Astrocyte of the hippocampus (primary cell): ENCODE data around the gene YAE1.
A peak's percentile ranks its signal among the peaks of the same experiment; 100 is the strongest.
"Not testable (repeated sequence)": the region's sequence is repeated elsewhere in the genome, so short reads cannot be mapped to it uniquely, and the experiment has no call there.

Experiments
- DNase-seq: peaks from one replicate; pipeline ENCODE4 v3.0.0; 2011; ENCODE audit warnings: low read depth, low spot score

The YAE1 gene, protein sequence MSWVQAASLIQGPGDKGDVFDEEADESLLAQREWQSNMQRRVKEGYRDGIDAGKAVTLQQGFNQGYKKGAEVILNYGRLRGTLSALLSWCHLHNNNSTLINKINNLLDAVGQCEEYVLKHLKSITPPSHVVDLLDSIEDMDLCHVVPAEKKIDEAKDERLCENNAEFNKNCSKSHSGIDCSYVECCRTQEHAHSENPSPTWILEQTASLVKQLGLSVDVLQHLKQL

DNA sequence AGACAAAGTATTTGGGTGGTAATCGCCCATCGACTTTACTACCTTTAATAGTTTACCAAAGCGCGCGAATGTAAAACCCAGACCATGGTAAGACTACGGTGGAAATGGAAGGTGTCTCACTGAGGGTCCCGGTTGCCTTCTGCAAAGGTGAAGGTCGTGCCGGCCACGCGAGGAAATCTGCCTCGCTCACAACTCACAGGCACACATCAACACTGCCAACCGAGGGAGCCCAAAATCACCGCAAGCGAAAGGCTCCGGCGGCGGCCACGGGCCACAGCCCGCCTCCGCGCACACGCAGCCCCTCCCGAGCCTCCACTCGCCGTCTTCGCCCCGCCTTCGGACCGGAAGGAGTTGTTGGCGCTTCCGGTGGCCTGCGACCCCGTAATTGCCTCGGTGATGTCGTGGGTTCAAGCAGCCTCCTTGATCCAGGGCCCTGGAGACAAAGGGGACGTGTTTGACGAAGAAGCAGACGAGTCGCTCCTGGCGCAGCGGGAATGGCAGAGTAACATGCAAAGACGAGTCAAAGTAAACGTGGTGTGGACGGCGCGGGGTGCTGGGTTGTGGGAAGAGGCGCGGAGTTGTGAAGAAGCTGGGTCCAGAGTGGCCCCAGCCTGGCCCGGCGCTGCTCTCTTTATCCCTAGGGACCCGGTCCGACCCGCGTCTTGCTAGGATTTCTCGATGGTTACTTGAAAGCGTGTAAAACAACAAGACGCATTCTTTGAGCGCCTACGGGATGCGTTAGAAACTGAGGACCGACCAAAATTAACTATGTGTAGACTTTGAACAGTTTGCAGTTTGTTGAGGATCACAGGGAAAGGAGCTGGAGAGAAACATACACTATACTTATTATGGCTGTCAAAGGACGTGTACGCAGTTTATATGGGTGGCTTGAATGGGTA, at the start of gene YAE1:
Gene YAE1, plus strand, starts transcription at position 382 of the 899 bp plus-strand sequence. Its CDS starts 15 bp downstream, at position 397.
- peak; percentile 89 for DNase-seq

DNA sequence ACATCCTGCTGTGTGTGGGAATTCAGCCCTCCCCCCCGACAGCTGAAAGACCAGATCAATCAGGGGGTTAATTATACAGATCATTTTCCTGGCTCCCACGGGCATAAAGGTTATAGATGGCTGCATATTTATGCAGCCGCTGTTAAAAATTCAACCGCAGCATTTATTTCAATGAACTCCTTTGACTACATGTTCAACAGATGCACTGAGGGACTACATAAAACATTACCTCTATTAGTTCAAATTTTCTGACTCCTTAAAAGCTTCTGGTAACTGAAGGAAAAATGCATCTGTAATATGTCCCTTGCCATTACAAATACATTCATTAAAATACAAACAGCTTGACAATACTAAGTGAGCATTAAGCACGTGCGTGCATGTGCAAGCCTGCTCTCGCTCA, 49.7 kb upstream of the YAE1 start:
- no peak for DNase-seq

DNA sequence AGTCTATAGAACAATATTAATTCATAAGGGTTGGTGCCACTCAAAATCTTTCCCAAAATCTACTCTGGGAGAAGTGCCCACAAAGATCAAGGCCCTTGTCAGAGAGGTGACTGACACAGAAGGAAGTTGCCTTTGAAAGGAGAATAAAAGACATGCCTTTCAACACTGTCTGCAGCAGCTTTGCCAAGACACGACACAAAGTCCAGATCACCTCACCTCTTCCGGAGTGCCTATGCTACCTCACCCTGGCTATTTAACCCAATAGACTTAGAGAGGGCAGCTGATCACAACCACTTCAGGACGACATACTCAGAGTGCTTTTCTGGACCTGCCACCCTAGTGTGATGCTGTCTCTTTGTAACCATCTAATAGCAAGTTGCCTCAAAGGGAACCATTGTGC, 49.0 kb upstream of the YAE1 start:
- DNase-seq, result no peak

DNA sequence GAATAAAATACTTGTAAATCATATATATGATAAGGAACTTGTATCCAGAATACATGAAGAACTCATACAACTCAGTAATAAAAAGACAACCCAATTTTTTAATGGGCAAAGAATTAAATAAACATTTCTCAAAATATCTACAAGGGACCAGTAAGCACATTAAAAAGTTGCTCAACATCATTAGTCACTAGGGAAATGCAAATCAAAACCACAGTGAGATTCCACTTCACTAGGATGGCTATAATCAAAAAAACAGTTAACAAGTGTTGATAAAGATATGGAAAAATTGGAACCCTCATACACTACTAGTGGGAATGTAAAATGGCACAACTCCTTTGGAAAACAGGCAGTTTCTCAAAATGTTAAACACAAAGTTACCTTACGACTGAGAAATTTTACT, 40.3 kb upstream of the YAE1 start:
- DNase-seq, result peak; percentile 39

DNA sequence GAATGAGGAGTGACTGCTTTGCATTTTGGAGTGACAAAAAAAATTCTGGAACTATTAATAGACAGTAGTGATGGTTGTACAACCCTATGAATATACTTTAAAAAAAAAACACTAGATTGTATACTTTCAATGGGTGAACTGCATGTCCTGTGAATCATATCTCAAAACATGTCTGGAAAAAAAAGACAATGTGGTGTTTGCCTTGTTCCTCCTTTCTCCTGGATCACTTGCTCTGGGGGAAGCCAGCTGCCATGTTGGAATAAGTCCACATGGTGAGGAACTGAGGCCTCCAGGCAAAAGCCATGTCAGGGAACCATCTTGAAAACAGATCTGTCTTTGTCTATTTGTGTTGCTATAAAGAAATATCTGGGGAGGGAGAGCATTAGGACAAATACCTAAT, 39.5 kb upstream of the YAE1 start:
- DNase-seq, result no peak

DNA sequence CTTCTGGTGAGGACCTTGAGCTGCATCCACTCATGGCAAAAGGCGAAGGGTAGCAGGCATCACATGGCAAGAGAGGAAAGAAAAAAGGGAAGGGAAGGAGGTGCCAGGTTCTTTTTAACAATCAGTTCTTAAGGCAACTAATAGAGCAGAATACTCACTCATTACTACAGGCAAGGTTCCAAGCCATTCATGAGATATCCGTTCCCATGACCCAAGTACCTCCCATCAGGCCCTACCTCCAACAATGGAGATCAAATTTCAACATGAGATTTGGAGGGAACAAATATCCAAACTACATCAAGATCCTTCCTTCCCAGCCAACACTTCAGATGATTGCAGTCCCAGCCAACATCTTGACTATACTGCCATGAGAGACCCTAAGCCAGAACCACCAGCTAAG, 38.9 kb upstream of the YAE1 start:
- DNase-seq, result no peak

DNA sequence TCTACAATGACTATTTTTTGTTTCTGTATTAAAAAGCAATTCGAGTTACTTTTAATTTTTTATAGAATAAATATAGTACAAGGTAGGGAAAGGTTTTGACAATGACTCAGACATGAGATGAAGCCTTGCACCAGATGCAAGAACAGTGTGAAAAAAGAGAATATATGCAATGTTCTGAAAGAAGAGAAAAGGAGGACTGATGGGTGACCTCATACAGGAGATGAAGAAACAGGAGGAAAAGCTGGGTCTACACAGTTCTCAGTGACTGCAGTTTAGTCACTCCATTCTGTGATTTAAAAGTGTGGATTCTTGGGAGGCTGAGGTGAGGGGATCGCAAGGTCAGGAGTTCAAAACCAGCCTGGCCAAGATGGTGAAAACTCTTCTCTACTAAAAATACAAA, 38.3 kb upstream of the YAE1 start:
- DNase-seq, result no peak

DNA sequence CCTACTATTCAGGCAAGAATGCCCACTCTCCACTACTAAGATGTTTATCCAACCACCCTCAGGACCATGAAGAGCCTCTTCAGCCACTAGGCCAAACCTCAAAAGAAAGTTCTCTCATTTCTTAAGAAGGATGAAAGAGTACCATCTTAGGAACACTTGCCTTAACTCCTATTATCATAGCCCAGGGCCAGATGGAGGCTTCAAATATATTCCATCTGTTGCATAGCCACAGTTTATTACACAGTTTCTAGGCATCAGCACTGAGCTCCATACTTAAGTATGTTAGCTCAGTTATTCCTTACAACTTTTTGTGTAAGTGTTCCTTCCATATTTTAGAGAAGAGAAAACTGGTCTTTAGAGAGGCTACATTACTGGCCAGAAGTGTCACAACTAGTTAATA, 37.4 kb upstream of the YAE1 start:
- DNase-seq, result no peak

DNA sequence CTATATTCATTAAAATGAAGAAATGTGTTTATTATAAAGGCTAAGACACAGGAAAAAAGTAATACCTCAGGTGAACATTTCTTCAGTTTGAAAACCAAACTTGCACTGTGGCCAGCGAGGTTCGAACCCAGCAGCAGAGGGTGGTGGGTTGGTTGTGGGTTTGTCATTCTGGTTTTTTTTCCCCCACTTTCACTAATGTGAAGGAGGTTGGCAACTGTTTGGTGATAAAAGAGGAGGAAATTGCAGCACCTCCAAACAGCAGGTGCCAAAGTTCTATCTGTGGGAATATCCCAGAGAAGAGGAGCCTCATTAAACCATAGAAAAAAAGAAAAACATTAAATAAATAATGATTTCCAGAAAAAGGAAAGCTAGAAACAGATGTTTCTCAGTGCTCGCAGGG, 36.6 kb upstream of the YAE1 start:
- DNase-seq, result no peak

DNA sequence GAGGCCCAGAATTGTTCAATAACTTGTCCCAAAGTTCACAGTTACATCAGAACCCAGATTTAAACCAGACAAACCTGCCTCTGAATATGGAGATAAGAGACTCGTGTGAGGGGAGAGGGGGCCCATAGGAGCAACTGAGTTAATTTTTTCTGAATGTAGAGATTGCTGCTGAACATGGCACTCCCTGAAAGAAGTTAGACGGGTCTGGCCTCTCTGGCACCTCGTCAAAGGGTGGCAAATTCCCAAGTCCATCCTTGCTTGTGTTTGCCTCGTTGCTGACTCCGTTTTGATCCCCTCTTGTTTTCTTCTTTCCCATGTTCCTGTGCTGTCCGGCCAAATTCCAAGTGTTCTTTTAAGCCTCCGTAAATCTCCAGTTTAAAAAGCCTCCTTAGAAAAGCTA, 35.2 kb upstream of the YAE1 start:
- no peak for DNase-seq

DNA sequence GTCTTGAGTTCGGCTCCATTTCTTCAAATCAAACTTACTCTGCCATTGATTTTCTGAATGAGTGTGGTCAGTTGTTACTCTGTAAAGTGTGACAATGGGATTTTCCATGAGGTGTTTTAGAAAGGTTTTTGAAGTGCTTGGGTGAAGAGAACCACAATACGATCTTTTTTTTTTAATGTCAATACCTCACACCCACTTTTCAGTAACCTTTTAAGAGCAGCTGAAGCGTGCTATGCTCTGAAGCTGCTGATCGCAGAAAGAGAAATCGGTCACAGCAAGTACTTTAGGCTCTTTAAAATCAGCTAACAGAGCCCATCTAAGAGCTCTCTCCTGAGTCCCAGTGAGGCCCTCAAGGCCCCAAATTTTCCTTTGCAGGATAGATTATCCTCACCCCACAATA, 34.4 kb upstream of the YAE1 start:
- DNase-seq, result no peak

DNA sequence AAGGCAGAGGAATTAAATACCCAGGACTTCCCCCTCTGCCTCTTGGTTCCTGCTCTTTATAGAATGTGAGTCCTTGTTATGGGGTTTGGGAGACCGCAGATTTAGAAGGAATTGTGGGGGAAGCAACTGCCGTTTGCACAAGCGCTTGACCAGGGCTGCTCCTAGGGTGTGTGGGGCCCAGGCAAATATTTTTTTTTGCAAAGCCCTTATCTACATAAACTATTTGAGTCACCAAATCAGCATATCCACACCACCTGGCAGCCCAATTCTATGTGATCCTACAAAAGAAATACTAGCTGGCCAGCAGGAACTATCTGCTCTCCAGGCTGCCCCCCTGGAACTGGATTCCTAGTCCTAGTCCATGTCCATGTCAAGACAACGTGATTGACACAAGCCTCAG, 33.4 kb upstream of the YAE1 start:
- DNase-seq, result peak; percentile 35

DNA sequence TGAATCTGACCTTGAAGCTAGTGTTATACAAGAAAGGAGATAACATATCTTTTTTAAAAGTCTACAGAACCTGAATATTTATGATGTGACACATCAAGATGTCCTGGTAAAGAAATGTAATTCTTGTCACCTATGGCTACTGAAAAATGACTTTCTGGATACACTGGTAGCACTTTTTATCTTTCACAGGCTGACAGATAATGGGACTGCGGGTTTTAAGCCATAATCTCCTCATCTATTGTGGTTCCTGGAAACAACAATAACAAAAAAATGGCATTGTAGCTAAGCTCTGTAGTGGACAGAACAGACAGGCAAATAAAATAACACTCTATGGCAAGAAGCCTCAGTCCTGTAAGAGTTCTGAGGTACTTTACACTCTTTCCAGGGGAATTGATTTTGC, 31.6 kb upstream of the YAE1 start:
- no peak for DNase-seq

DNA sequence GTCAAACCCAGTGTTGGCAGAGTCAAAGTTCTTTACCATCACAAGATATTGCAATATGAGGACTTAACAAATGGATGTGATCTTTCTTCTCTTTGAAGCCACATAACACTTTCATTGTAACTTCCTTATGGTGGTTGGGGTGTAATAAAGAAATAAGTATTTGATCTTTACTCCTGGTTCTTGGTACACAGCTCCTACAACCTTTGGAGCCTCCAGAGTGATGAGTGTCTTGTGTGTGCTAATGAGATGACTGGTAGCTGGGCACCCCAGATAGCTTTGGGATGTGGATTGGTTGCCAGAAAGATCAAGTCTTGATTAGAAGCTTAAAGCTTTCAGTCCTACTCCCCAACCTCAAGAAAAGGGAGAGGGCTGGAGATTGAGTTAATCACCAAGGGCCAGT, 31.1 kb upstream of the YAE1 start:
- DNase-seq, result no peak

DNA sequence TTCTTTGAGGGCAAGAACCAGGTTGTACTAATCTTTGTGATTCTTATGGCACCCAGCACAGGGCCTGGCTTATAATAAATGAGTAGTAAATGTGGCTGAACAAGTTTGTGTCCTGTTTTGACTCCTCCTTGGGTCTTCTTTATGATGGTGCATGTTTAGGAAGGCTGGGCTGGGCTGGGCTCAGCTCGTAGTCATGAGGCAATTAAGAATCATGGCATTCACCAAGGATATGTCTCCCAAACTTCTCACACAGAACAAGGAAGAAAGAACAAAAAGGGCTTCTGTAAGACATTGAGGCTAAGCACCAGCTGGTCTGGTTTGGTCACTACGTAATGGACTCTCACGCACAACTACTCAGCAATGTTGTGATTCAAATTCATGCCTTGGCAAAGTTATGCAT, 30.5 kb upstream of the YAE1 start:
- DNase-seq, result no peak

DNA sequence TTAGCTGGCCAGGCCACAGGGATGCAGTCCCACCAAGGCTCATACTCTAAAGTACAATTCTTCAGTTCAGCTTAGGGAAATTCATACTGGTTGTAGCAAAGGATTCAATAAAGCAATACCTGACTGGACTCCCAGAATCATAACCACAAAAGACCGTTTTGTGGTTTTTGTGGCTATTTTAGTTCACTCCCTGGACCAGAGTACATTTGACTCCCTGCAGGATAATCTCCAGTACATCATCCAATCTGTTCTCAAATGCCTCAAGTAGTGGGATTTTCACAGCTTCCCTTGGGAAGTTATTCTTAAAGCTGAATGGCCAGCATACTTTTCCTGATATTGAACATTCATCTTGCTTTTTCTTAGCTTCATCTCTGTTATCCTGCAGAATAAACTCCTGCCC, 29.3 kb upstream of the YAE1 start:
- DNase-seq, result peak; percentile 43

DNA sequence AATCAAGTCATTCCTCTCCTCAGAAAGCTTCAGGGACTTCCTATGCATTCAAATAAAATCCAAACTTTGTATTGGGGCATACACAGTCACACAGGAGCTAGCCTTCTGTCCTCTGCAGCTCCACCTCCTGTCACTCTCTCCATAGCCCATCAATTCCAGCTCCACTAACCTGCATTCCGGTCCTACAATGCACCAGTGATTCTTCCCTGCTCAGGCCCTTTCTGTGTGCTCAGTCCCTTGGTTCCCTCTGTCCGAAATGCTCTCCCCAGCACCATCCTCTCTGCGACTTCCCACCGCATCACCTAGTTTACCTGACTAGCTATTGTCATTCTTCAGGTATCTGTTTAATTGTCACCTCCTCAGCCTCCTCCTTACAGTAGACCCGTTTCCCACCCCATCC, 26.4 kb upstream of the YAE1 start:
- no peak for DNase-seq

DNA sequence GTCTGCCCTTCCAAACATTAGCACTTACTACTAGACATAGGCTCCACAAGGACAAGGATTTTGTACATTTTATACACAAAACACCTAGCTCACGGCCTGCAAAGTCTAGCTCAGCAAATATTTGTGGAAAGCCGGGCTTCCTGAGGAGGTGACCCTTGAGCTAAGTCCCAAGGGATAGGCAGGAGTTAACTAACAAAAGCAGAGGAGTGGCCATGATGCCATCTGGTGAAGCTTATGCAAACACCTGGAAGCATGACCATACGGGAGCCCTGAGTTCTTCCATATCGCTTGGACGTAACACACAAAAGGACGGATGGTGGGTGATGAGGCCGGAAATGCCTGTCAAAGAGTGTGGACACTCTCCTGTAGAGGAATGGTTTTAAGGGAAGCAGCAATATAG, 25.9 kb upstream of the YAE1 start:
- no peak for DNase-seq

DNA sequence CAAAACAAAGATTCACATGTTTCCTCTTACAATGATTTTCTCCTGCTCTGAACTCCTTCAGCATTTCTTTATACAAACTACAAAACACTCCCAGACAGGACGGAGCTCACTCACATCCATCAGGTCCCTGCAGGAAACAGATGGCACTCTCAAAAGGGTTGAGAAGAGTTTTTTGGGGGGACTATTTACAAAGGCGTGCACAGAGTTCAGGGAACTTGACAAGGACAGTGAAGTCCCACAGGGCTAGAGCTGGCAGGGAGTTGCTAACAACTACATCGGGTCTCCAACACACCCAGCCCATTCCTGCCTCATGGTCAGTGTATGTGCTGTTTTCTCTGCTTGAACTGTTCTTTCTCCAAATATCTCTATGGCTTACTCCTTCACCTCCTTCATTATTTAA, 24.7 kb upstream of the YAE1 start:
- DNase-seq, result no peak

DNA sequence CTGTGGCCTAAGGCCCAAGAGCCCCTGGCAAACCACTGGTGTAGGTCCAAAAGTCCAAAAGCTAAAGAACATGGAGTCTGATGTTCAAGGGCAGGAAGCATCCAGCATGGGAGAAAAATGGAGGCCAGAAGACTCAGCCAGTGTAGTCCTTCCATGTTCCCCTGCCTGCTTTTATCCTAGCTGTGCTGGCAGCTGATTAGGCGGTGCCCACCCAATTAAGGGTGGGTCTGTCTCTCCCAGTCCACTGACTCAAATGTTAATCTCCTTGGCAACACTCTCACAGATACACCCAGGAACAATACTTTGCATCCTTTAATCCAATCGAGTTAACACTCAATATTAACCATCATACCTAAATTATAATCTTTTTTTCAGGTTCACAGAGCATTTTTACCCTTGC, 21.4 kb upstream of the YAE1 start:
- not testable (repeated sequence) for DNase-seq

DNA sequence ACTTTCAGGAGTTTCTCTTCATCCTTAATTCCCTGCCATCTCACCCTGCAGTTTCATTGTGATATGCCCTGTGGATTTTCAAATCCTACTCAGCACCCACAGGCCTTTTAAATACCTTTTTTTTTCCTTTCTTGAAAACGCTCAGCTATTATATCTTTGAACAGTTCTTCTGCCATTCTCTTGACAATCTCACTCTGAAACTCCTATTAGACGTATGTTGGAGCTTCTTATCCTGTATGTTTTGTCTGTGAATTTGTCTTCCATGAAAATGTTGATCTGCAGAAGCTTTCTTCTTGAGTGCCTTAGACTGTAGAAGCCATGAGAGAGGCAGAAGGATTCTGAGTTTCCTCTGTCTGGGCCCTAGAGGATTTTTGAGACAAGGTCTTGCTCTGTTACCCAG, 18.9 kb upstream of the YAE1 start:
- DNase-seq, result no peak

DNA sequence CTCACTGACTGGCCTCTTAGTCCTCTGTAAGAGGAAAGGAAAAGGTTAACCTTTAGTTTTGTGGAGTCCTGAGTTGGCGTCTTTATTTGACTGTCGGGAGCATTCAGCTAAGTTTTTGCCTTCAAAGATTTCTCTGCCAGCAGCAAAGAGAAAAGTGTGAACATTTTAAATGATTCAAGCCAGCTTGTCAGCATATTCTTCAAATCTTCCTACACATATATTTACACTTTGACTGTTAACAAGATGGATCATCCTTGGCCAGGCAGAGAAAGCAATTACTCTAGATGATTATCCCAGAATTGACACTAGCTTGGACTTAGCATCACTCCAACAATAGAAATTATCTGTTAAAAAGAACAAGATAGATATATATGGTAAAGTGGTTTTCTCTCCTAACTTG, 15.8 kb upstream of the YAE1 start:
- no peak for DNase-seq

DNA sequence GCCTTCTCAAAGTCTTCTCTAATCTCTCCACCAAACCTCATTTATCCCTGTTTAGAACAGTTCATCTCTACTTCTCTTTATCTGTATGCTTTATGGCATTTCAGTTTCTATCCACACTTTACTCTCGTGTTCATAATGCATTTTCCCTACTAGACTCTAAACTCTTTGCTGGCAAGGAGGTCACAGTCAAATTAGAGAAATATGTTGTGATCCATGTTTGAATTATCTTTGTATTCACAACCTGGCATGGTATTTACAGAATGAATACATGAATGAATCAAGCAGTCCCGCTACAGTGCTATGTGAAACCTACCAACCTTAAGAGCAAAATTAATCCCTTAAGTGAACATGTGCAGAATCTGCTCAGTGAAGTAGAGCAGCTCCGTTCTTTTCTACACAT, 12.8 kb upstream of the YAE1 start:
- no peak for DNase-seq
